ENCODE measurements around the gene DCHS2. TPM values are rescaled to one million over a fixed set of nuclear protein-coding genes. Genes with fewer than 3 reads are reported as not detected.

DCHS2 gene
- total RNA-seq, 2 donors from 2014 or later = 0.13 to 0.24 TPM

- Mint-ChIP-seq H3K4me1 (no peaks in the 10 kb centered on the region), H3K36me3 (ENCODE audit: low read depth) (no peaks in the 10 kb centered on the region), H3K4me3 (no peak overlapping the region), H3K27ac (no peak overlapping the region), H3K27me3 (ENCODE audit: insufficient read depth) (no peaks in the 10 kb centered on the region), H3K9me3 (peaks cover 2% of the 10 kb centered on the region)
- TF ChIP-seq CTCF (conservative IDR thresholded peaks at IDR 0.05) = no peak
- Histone ChIP-seq H3K9me3 (ENCODE audit: control insufficient read depth, low read length) (no peaks in the 10 kb centered on the region), H3K9ac (ENCODE audit: extremely low read depth, low read length, poor library complexity, severe bottlenecking) (no peak overlapping the region), H3K4me1 (ENCODE audit: control insufficient read depth, insufficient read depth, low read length) (no peaks in the 10 kb centered on the region), H3K36me3 (ENCODE audit: control insufficient read depth, insufficient read depth, low read length) (no peaks in the 10 kb centered on the region), H3K27me3 (ENCODE audit: control insufficient read depth, insufficient read depth, low read length, poor library complexity, severe bottlenecking) (no peaks in the 10 kb centered on the region), H3K4me3 (ENCODE audit: low read length) (no peak overlapping the region), H3K27ac (ENCODE audit: low read depth, low read length) (no peak overlapping the region)
- WGBS, 2 experiments (ENCODE audit: insufficient coverage in 1 of 2, insufficient read length in 1 of 2) = 94% methylated on average over 1 of the region's 1 CpG; no CpG with 5 or more reads in 1 of the 2 experiments
- no peak for DNase-seq
These were observed 280.1 kb downstream of the DCHS2 start for GRCh38 chr4:154211506-154211905.

GRCh38 chr4:154208424-154208823, 283.2 kb downstream of the DCHS2 start:
- Mint-ChIP-seq H3K4me1 (no peaks in the 10 kb centered on the region), H3K9me3 (peaks cover 2% of the 10 kb centered on the region), H3K27me3 (ENCODE audit: insufficient read depth) (no peaks in the 10 kb centered on the region), H3K27ac (no peak overlapping the region), H3K36me3 (ENCODE audit: low read depth) (no peaks in the 10 kb centered on the region), H3K4me3 (no peak overlapping the region)
- H3K27me3 ChIP-seq (ENCODE audit: control insufficient read depth, insufficient read depth, low read length, poor library complexity, severe bottlenecking) = no peaks in the 10 kb centered on the region
- DNase-seq = peak; percentile 84
- H3K9ac ChIP-seq (ENCODE audit: extremely low read depth, low read length, poor library complexity, severe bottlenecking) = no peak overlapping the region
- 69 to 87% methylated on average over 2 to 5 of the region's 5 CpGs for WGBS, 2 experiments (ENCODE audit: insufficient coverage in 1 of 2, insufficient read length in 1 of 2)
- no peak overlapping the region for H3K27ac ChIP-seq (ENCODE audit: low read depth, low read length)
- no peaks in the 10 kb centered on the region for H3K4me1 ChIP-seq (ENCODE audit: control insufficient read depth, insufficient read depth, low read length)
- no peaks in the 10 kb centered on the region for H3K36me3 ChIP-seq (ENCODE audit: control insufficient read depth, insufficient read depth, low read length)
- H3K9me3 ChIP-seq (ENCODE audit: control insufficient read depth, low read length) = no peaks in the 10 kb centered on the region
- H3K4me3 ChIP-seq (ENCODE audit: low read length) = no peak overlapping the region
- no peak for TF ChIP-seq CTCF (conservative IDR thresholded peaks at IDR 0.05)

- H3K36me3 Mint-ChIP-seq (ENCODE audit: low read depth) = no peaks in the 10 kb centered on the region
These were observed 286.1 kb downstream of the DCHS2 start for GRCh38 chr4:154205471-154205870.

More at GRCh38 chr4:154205471-154205870, 286.1 kb downstream of the DCHS2 start:
- no peaks in the 10 kb centered on the region for H3K36me3 ChIP-seq (ENCODE audit: control insufficient read depth, insufficient read depth, low read length)
- TF ChIP-seq CTCF (conservative IDR thresholded peaks at IDR 0.05) = no peak
- no peak overlapping the region for H3K4me3 Mint-ChIP-seq
- H3K9me3 Mint-ChIP-seq = no peaks in the 10 kb centered on the region
- DNase-seq = no peak
- H3K9me3 ChIP-seq (ENCODE audit: control insufficient read depth, low read length) = no peaks in the 10 kb centered on the region
- 92 to 100% methylated on average over 1 to 3 of the region's 3 CpGs for WGBS, 2 experiments (ENCODE audit: insufficient coverage in 1 of 2, insufficient read length in 1 of 2)
- no peaks in the 10 kb centered on the region for H3K27me3 Mint-ChIP-seq (ENCODE audit: insufficient read depth)
- H3K27ac Mint-ChIP-seq = no peak overlapping the region
- H3K27ac ChIP-seq (ENCODE audit: low read depth, low read length) = no peak overlapping the region
- H3K27me3 ChIP-seq (ENCODE audit: control insufficient read depth, insufficient read depth, low read length, poor library complexity, severe bottlenecking) = no peaks in the 10 kb centered on the region
- no peak overlapping the region for H3K9ac ChIP-seq (ENCODE audit: extremely low read depth, low read length, poor library complexity, severe bottlenecking)
- H3K4me3 ChIP-seq (ENCODE audit: low read length) = no peak overlapping the region
- H3K4me1 ChIP-seq (ENCODE audit: control insufficient read depth, insufficient read depth, low read length) = no peaks in the 10 kb centered on the region
- no peaks in the 10 kb centered on the region for H3K4me1 Mint-ChIP-seq
